HuH-7 (cell line): Measurements from ENCODE around the gene COLEC12.

Experiments
- DNase-seq: peaks from one replicate; pipeline ENCODE4 v3.0.0; 2011; ENCODE audit warnings: low spot score

Gene COLEC12

DNA sequence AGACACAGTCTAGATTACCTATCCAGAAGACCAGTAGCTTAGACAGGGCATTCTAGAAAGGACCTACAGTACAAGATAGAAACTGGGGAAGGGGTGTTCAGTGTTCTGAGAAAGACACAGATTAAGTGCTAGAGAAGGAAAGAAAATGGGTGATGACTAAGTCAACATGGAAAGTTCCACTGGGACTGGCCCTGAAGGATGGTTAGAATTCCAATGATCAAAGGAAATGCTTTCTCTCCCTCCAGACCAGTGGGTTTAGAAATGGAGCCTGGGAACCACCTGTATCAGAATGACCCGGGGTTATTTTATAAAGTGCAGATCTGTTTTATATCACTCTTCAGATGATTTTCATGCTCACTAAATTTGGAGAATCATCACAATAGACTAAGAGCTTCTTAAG is 5.8 kb upstream of the COLEC12 start:
- DNase-seq: no peak

DNA sequence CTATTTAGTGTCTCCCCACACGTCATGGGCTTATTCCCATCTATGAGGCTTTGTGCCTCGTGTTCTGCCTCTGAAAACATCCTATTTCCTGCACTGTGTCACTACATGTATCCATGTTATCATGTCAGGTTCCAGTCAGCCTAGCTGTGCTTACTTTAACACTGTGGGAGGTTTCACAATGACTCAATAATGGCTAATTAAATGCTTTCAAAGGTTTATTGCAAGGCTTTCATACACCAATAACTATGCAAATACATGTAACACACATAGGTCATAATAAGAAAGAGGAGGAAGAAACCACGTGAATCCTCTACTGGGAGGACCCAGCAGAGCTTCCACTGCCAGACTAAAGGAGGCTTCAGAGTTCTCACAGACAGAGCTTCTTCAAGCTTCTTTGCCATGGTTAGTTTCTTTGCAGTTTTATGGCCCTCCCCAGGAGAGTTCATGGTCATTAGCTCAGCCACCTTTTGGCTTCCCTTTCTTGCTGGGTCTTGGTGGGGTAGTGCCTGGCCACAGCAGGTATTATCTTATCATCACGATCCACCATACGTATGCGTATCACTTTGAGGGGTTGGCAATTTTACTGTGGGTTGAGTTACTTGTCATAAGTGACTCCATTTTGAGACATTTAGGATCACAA is 5.1 kb upstream of the COLEC12 start:
- DNase-seq: no peak

DNA sequence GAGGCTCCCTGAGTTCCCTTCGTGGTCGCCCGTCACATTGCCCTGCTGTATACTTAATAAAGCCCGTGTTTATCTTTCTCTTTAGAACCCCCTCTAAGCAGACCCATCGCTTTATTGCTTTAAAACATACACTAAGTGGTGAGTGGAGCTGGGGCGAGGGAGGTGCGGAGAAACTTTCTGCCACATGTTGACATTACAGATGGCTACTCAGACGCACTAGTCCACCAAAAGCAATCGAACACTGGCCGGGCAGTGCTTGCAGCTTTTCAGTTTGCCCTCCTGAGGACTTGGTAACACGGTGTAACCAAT is 859 bp upstream of the COLEC12 start:
- DNase-seq: no peak

DNA sequence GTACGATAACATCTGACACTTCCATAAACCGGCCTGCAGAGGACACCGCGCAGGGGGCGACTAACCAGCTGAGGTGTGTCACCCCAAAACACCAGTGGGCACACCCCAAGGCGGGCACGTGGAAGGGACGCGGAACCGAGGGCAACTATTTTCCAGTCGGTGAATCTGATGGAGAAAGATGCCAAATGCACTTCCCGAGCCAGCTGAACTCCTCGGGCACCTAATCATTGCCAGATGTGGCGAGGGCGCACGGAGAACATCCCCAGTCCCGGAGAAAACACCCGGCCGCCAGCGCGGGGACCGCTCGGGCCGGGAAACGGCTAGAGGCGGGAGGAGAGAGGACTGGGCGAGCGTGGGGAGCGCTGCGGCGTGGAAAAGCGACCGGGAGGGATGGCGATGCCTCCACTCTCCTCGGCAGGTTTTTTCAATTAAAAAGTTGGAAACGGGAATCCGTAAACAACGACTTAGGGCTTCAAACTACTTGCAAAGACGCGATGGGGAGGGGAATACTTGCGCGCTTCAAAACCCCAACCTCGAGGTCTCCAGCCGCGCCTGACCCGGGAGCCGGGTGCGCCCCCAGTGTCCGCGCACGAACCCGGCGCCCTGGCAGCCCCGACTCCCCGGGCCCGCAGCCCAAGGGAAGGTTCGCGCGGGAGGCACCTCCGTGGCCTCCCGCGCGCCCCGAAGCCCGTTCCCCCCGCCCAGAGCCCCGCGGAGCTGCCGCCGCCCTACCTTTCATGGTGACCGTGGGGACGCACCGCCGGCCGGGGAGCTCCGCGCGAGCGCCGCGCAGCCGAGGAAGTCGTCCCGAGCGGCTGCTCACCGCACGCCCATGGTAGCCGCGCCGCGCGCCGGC is 497 bp downstream of the COLEC12 start:
- no peak for DNase-seq

DNA sequence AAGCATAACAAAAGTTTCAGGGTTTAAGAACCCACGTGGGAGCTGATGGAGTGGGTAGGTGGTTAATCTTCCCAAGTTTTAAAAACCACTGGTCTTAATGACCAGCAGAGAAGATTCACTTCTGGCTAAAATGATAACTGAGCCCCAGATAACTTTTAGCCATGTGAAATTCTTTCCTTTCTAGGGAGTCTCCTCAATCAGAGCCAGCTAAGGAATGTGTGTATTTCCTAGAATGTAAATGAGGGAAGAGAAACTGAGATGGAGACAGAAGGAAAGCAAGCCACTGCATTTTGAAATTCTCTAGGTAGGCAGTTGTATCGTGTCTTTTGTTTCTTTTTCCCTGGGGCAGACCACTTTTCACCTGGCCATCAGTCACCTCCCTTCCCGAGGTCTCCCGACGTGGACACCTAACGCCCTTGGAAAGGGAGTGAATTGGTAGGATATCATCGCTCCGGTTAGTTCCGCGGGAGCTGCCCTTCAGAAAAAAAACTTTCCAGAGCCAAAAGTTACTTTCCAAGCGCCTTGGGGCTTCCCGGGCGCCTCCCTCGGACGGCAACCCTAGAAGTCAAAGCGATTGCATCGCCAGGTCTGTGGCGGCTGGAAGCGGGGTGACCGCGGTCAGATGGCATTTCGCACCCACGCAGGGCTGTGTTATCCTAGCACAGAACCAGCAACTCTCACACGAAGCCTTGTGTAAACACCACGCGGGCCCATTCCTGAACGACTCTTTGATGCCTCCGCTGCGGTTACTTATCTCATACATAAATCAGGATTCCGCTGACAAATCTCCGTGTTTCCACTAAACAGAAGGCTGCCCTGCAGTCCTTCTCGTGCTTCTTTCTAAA is 1.3 kb downstream of the COLEC12 start:
- DNase-seq: peak; percentile 50

DNA sequence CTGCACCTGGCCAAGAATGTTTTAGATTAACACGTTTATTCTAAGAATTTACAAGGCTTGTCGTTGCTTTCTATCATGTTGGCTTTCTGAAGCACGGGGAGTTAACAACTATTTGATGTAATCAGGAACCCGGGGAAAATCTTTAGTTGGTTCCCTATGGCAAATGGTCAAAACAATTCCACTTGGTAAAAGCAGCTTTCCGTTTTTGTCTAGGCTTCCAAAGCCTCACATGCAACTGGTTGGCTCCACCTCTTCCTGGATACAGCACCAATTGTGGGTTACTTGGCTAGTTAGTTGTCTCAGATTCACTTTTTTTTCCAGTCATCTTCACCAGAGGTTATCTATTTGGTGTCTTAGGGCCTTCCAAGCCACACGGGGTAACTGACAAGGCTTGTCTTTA is 2.8 kb downstream of the COLEC12 start:
- no peak for DNase-seq

DNA sequence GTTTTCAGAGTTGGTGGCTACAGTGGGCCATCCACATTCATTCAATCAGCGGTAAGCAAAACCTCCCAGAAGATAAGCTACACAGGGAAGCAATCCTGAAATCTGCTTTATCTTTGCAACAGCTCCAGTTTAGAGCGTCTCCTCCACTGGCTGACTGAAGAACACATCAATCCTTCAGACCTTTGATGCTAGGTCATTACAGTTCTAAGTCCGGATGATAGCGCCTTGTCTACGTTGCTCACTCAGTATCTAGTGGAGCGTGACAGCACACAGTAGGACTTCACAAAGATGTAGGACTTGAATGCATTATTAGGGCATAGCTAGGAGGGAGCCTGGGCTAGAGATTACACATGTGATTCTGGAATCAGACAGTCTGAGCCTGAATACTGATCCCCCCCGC is 5.0 kb downstream of the COLEC12 start:
- DNase-seq: no peak

DNA sequence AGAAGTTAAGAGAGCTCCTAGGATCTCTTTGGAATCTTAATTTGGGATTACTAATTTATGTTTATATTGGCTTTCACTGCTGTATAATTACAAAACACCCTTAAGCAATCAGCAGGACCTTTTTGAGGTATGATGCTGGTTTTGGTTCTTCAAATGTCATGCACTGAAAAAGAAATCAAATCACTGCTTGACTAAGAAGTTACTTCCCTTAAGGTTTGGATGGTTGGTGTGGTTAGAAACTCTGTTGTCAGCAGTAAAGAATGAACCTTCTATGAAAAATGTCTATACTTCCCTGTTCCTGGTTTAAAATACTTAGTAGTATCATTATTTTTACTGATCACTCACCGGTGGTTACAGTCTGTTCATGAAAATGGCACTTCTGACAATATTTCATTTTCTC is 5.5 kb downstream of the COLEC12 start:
- DNase-seq: no peak

DNA sequence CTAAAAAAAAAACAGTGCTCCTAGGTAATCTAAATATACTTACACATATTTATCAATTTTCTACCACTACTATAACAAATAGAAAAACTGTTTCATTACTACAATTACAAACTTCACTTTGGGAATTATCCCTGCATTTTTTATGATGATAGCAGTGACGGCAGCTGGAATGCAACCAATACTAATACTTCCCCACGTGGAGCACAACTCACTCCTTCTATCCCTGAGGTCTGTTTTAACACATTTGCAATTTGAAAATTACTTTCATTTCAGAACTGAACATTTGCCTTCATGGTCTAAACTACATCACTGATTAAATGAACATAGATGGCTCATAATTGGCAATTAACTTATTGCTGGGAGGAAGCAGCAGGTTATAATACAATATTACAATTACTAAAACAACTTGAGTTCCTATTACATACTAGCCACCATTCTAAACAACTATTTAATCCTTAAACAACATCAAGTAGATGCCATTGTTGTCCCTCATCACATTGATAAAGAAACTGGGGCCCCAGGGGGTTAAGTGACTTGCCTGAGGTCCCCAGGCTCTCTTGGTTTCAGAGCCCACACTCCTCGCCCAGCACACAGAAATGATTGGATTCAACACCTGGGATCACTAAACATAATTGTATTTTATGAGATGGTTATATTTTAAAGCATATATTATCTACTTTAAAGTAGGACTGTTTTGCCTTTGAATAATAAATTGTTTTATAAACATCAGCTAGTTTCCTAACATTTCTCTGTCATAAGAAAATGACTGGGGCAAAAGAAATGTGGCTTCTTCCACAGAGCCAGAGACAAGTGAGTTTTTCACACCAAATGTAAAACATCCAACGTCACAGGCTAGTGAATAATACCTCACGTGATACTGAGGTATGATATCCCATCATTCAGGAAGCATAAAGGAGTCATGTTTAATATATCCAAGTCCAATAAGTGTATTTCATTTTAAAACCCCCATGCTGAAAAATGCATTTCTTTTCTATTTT is 6.2 kb downstream of the COLEC12 start:
- no peak for DNase-seq

DNA sequence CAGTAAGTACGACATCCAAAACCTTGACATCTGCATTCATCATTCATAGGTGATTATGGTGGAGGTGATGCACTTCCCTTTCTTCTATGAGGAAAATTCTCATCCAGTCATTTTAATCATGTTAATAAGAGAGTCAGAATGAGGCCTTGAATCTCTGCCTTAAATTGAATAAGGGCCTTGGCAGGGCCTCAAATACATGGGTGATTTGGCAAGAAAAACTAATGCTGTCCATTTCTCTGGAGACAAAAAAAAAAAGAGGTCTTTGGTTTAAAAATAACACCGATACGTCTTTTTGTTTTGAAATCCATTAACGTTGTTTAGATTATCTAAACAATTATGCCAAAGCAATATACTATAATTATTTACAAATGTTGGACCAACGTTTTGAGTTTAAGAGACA is 8.1 kb downstream of the COLEC12 start:
- DNase-seq: no peak

DNA sequence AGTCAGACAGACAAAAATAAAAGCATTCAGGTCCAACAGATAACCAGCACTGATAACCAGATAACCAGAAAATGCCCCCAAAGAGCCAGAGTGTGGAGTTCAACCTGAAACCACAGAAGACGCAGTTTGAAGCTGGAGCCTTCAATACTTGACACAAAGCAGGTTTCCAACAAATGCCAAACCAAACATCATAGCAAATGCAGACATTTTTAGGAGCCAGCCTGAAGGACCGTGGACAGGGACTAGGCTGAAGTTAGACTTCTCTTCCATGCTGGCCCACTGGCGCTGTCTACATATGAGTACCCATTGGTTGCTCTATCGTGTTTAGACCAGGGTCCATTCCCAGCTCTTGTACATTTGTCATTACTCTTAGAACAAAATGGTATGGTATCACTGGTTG is 9.9 kb downstream of the COLEC12 start:
- DNase-seq: no peak

DNA sequence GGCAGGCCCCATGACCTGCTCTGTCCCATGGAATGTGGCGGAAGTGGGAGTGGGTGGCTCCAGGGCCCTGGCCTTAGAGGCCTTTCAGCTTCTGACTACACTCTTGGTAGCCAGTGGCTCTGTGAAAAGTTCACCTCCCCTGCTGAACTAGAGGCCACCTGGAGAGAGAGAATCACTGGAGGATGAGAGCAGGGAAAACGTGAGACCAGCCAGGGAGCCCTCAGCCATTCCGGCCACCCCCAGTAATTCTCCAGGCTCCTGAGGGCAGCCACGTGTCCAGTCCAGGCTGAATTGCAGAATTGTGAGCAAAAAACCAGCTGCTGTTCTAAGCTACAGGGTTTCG is 10.5 kb downstream of the COLEC12 start:
- DNase-seq: no peak

DNA sequence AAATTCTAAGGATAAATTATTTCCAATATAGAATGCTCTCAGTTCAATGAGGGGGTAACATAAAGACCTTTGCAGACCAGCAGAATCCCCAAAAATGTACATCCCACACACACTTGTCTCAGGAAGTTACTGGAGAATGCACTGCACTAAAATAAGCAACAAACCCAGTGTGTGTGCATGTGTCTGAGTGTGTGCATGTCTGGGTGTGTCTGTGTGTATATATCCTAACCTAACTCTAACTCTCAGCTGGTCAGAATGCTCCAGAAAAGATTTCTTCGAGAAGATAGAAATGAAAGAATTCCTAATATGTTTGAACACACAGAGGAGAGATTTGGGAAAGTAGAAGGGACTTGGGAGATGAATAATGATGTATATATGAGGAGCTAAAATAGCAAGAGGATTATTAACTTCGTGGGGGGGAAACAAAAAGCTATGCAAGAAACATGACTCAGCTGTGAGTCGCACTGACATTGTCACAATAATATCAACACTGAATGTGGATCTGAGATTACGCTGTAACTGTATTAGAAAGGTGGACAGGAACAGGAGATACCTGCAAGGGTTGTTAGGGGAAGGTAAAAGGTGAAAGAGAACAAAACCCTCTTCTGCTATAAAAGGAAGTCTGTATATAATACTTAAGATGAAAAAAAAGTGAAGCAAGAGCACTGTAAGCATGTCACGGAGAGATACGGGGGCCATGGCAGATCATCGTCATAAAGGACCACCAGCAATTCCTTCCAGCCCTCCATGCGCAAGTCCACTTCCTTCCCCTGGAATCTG is 11.1 kb downstream of the COLEC12 start:
- no peak for DNase-seq

DNA sequence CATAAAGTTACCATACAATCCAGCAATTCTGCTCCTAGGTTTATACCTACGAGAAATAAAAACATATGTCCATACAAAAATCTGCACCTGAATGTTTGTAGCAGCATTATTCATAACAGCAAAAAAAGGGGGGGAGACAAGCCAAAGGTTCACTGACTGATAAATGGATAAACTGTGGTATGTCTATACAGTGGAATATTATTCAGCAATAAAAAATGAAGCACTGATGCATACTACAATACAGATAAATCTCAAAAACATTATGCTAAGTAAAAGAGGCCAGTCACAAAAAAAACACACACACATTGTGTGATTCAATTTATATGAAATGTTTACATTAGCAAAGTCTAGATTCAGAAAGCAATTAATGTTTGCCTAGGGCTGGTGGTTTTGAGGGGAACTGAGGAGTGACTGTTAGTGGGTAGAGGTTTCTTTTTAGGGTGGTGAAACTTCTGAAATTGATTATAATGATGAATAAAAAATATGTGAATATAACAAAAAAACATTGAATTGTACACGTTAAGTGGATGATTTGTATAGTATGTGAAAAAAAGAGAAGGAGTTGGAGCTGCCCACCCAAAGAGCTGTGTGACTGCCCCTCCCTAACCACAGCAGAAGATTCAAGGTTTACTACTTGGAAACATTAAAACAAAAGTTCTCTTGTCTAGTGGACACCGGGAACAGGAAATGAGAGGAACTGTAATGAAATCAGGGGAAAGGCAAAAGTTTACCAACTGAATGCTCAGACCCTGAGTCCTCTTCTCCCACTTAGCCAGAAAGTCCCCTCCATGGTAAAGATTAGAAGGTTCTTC is 13.4 kb downstream of the COLEC12 start:
- DNase-seq: no peak

DNA sequence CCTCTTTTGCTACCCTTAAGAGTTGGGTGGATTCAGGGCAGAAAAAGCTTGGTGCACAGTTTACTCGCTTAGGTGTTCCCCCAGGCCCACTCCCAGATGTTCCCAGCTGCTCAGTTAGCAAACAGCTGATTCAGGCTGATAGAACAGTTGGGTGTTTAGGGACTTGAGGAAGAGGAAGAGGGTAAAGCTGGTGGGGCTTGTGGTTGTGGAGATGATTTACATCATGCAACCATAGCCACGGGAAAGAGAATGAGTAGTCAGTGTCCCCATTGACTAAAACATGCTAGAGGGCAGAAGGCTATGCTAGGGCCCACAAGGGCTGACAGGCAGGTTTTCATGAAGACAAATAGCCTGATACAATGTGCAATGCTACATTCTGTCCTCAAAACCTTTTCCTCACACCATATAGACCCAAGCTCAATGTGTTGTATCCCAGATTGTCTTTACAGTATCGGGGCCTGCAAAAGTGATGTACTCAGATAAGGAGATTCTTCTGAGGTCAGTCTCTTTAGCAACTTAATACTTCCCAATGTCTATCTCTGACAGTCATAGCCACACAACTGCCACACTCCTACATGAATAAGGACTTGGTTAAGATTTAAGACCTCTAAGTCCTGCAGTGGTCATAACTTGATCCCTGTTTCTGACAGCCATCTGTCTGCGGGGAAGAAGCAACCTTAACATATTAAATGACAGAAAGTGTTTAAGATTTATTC is 15.6 kb downstream of the COLEC12 start:
- no peak for DNase-seq

DNA sequence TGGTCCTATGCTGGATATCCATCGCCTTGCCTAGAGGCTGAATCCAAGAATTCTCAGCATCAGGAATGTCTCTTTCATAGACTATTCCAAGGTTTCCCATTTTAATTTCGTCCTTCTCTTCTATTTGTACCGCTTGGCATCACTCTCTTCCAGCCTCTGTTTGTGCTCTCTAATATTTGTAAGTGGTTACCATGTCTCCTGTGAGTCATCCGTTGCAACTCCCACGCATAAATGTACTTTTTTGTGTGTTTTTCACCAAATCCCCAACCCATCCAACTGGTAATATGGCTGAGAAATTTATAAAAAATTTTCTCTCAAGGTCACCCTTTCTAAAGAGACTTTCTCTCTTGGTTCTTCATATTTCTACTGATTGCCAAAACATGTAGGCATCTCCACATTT is 21.8 kb downstream of the COLEC12 start:
- no peak for DNase-seq

DNA sequence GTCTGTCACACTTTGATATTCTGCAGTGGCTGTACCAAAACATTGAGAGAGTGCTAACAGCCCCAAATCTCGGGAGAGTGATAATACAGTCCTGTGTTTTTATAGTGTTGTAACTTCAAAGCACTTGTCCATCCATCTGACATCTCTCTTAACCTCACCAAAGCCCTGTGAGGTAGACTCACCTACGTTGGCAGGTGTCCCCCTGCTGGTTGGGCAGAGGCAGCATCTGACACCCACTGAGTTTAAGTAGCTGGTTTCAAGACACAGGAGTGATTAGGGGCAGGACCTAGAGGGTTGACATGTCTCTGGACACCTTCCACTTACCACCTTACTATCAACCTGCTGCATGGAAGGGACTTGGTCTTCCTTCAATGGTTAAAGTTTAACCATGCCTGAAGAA is 22.9 kb downstream of the COLEC12 start:
- DNase-seq: peak; percentile 41

DNA sequence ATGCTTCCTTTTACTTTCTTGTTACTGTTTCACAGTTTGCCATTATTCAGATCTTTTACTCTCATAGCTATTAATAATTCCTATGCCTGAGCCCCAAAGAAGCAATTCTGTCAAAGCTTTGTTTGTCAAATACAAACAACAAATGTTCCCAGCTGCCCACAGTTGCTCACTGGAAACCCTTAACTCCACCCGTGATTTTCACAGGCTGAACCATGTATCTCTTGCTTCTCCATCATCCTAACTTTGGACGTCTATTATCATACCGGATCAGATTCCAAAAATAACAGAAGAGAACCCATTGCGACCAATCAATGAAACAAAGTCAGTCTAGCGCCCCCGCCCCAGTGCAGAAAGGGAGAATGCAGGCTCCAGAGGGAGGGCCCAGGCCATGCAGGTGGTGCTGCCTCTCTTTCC is 24.2 kb downstream of the COLEC12 start:
- no peak for DNase-seq

DNA sequence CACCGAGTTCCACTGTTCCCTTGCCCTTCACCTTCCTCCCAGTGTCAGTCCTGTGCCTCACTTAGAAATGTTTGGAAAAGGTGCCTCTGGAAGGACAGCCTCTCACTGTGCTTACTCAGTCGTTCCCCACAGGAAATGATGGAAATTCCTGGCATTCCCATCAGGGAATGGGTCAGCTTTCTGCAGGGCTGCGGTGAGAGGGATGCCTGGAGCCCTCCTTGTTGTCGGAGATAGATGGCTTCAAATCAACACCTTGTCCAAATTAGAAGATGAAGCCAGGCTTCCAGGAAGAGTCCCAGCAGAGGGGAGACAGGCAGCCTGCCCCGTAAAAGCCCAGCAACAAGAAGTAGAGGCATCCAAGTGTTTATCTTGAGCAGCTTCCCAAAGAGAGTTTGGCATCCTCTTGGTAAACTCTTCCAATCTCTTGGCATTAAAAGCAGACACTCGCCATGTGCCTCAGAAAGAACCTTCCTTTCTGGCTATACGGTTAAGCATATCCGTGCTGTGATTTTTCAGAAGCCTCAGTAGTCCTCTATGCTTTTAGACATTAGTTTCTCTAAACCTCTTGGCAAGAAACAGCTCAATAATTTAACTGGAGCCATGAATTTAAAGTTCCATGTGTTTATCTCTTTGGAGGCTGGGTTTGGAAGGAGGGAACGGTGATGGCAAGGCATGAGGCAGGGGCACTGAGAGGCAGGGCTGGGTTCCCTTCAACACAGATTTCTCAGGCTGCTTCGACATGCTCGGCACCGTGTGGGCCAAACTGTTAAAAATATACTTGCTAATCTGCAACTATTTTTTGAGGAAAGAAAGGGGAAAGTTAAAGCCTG is 25.1 kb downstream of the COLEC12 start:
- DNase-seq: no peak
